ENCODE results near the gene PMF1.
"Not testable (repeated sequence)": the region's sequence is repeated elsewhere in the genome, so short reads cannot be mapped to it uniquely, and the experiment has no call there.

Gene PMF1

GRCh38 chr1:156212833-156213643 is at the start of gene PMF1:
PMF1 (plus strand) TSS chr1:156213007; CDS start chr1:156213016, 9 bp downstream.
- peak; percentile 95 for DNase-seq (ENCODE audit: low spot score)

GRCh38 chr1:156163712-156164111 is 49.1 kb upstream of the PMF1 start:
- DNase-seq (ENCODE audit: low spot score): no peak

- DNase-seq (ENCODE audit: low spot score): no peak
Observed at GRCh38 chr1:156164125-156164831, 48.5 kb upstream of the PMF1 start.

GRCh38 chr1:156165083-156165482 is 47.7 kb upstream of the PMF1 start:
- DNase-seq (ENCODE audit: low spot score): no peak

GRCh38 chr1:156167536-156167935 is 45.3 kb upstream of the PMF1 start:
- DNase-seq (ENCODE audit: low spot score): no peak

- no peak for DNase-seq (ENCODE audit: low spot score)
Observed at GRCh38 chr1:156172696-156173470, 39.9 kb upstream of the PMF1 start.

- no peak for DNase-seq (ENCODE audit: low spot score)
Observed at GRCh38 chr1:156176610-156177210, 36.1 kb upstream of the PMF1 start.

GRCh38 chr1:156177919-156178654 is 34.7 kb upstream of the PMF1 start:
- DNase-seq (ENCODE audit: low spot score): no peak

- no peak for DNase-seq (ENCODE audit: low spot score)
Observed at GRCh38 chr1:156180471-156180870, 32.3 kb upstream of the PMF1 start.

GRCh38 chr1:156181391-156181924 is 31.3 kb upstream of the PMF1 start:
- not testable (repeated sequence) for DNase-seq (ENCODE audit: low spot score)

GRCh38 chr1:156182010-156182779 is 30.6 kb upstream of the PMF1 start:
- DNase-seq (ENCODE audit: low spot score): not testable (repeated sequence)

GRCh38 chr1:156186347-156187177 is 26.2 kb upstream of the PMF1 start:
- DNase-seq (ENCODE audit: low spot score): not testable (repeated sequence)

- not testable (repeated sequence) for DNase-seq (ENCODE audit: low spot score)
Observed at GRCh38 chr1:156190265-156190664, 22.5 kb upstream of the PMF1 start.

GRCh38 chr1:156191292-156191964 is 21.4 kb upstream of the PMF1 start:
- no peak for DNase-seq (ENCODE audit: low spot score)

- no peak for DNase-seq (ENCODE audit: low spot score)
Observed at GRCh38 chr1:156193208-156193487, 19.7 kb upstream of the PMF1 start.

GRCh38 chr1:156193488-156194299 is 19.1 kb upstream of the PMF1 start, which contains the start of gene SLC25A44:
SLC25A44 (plus strand) TSS chr1:156194104; CDS start chr1:156199848, 5,744 bp downstream.
- DNase-seq (ENCODE audit: low spot score): peak; percentile 98

- no peak for DNase-seq (ENCODE audit: low spot score)
Observed at GRCh38 chr1:156194300-156194652, 18.5 kb upstream of the PMF1 start.

- DNase-seq (ENCODE audit: low spot score): no peak
Observed at GRCh38 chr1:156195853-156196252, 17.0 kb upstream of the PMF1 start.
